IMR-90 (cell line): ENCODE data around the gene CFAP157. TPM values are rescaled to one million over a fixed set of nuclear protein-coding genes. Genes with fewer than 3 reads are reported as not detected.

ENCODE experiments used
- ATAC-seq: fragments of 200-7000 bp; cut with Tn5 transposase; 2 replicates; pipeline ENCODE4 v1.9.1; 2020; ENCODE audit warnings: low read depth, mild to moderate bottlenecking, moderate library complexity
- BruUV-seq: library from RNA; stranded (reverse); fragments of 400-500 nt; replicated peaks from 2 replicates; lab custom pipeline; 2021; lab: Mats Ljungman, UMichigan
- CTCF ChIA-PET: fragments of 300-600 bp; formaldehyde crosslinking; extraction: SDS; loops from one replicate; lab custom pipeline; 2021; ENCODE audit warnings: antibody characterized with exemption; lab: Yijun Ruan, JAX
- POLR2A ChIA-PET: fragments of 300-600 bp; sonication (Branson Sonifier 250); formaldehyde crosslinking; loops from one replicate; lab custom pipeline; 2022; ENCODE audit warnings: antibody characterized with exemption; ENCODE audit not compliant: unreplicated experiment; lab: Charles Lee
- DNase-seq: peaks from one replicate; pipeline ENCODE4 v3.0.0; 2013
- H2AFZ ChIP-seq: replicated peaks from 2 replicates; pipeline ENCODE3; 2013; ENCODE audit warnings: low read length, mild to moderate bottlenecking; ENCODE audit not compliant: poor library complexity
- H2AK5ac ChIP-seq: 2 replicates; pipeline ENCODE4 v1.6.1; 2013; ENCODE audit warnings: low read depth, low read length, inconsistent platforms
- H2AK9ac ChIP-seq: replicated peaks from 2 replicates; pipeline ENCODE3; 2013; ENCODE audit warnings: mild to moderate bottlenecking, low read depth, low read length, moderate library complexity; ENCODE audit not compliant: poor library complexity
- H2BK120ac ChIP-seq: 2 replicates; pipeline ENCODE4 v1.6.1; 2013; ENCODE audit warnings: low read depth, low read length, inconsistent platforms
- H2BK15ac ChIP-seq: 3 replicates; pipeline ENCODE4 v1.6.1; 2013; ENCODE audit warnings: low read depth, low read length, inconsistent platforms
- H2BK20ac ChIP-seq: 2 replicates; pipeline ENCODE4 v1.6.1; 2013; ENCODE audit warnings: low read depth, mild to moderate bottlenecking, inconsistent platforms, low read length, moderate library complexity
- H2BK5ac ChIP-seq: 2 replicates; pipeline ENCODE4 v1.6.1; 2013; ENCODE audit warnings: mild to moderate bottlenecking, low read depth, low read length, inconsistent platforms; ENCODE audit not compliant: poor library complexity, severe bottlenecking
- H3K14ac ChIP-seq: replicated peaks from 2 replicates; pipeline ENCODE4 v1.6.1; 2013; ENCODE audit warnings: low read depth, low read length, inconsistent platforms
- H3K18ac ChIP-seq: 2 replicates; pipeline ENCODE4 v1.6.1; 2013; ENCODE audit warnings: low read depth, low read length, control low read depth
- H3K23ac ChIP-seq: 2 replicates; pipeline ENCODE4 v1.6.1; 2013; ENCODE audit warnings: low read depth, low read length, inconsistent platforms
- H3K27ac ChIP-seq: 2 replicates; pipeline ENCODE4 v1.5.1; 2013; ENCODE audit warnings: mild to moderate bottlenecking, control low read depth, low read length; ENCODE audit not compliant: insufficient read depth
- H3K27me3 ChIP-seq: 2 replicates; pipeline ENCODE4 v1.6.1; 2013; ENCODE audit warnings: low read length; ENCODE audit not compliant: control insufficient read depth, insufficient read depth
- H3K36me3 ChIP-seq: 2 replicates; pipeline ENCODE4 v1.6.1; 2013; ENCODE audit warnings: low read length, mixed read lengths; ENCODE audit not compliant: control insufficient read depth, insufficient read depth
- H3K4ac ChIP-seq: 2 replicates; pipeline ENCODE4 v1.6.1; 2013; ENCODE audit warnings: low read depth, low read length, inconsistent platforms
- H3K4me1 ChIP-seq: 2 replicates; pipeline ENCODE4 v1.6.1; 2013; ENCODE audit warnings: low read length, mixed read lengths; ENCODE audit not compliant: control insufficient read depth, insufficient read depth
- H3K4me2 ChIP-seq: 2 replicates; pipeline ENCODE4 v1.6.1; 2013; ENCODE audit warnings: low read depth, mild to moderate bottlenecking, control low read depth, low read length, moderate library complexity
- H3K4me3 ChIP-seq: 2 replicates; pipeline ENCODE4 v1.5.1; 2013; ENCODE audit warnings: low read depth, mild to moderate bottlenecking, control low read depth, low read length, moderate library complexity; ENCODE audit not compliant: insufficient read depth
- H3K56ac ChIP-seq: 2 replicates; pipeline ENCODE4 v1.6.1; 2013; ENCODE audit warnings: low read length, inconsistent platforms; ENCODE audit not compliant: insufficient read depth; ENCODE audit errors: extremely low read depth
- H3K79me1 ChIP-seq, 2 experiments: 2 replicates each; pipeline ENCODE4 v1.6.1; 2013; ENCODE audit warnings: low read length in 2 of 2, inconsistent platforms in 1 of 2, low read depth in 1 of 2
- H3K9ac ChIP-seq: 2 replicates; pipeline ENCODE4 v1.6.1; 2013; ENCODE audit warnings: low read depth, low read length, control low read depth
- H3K9me1 ChIP-seq: 2 replicates; pipeline ENCODE4 v1.6.1; 2013; ENCODE audit warnings: low read length, inconsistent platforms; ENCODE audit not compliant: insufficient read depth
- H3K9me3 ChIP-seq: 2 replicates; pipeline ENCODE4 v1.6.1; 2013; ENCODE audit warnings: low read length; ENCODE audit not compliant: control insufficient read depth, insufficient read depth
- H4K20me1 ChIP-seq: 2 replicates; pipeline ENCODE4 v1.6.1; 2013; ENCODE audit warnings: low read length, inconsistent platforms; ENCODE audit not compliant: insufficient read depth
- H4K5ac ChIP-seq: 2 replicates; pipeline ENCODE4 v1.6.1; 2013; ENCODE audit warnings: mild to moderate bottlenecking, low read depth, low read length, control low read depth
- H4K8ac ChIP-seq, 2 experiments: 2 replicates each; pipeline ENCODE4 v1.6.1; 2013; ENCODE audit warnings: low read depth in 2 of 2, low read length in 2 of 2, control low read depth in 1 of 2, inconsistent platforms in 1 of 2
- H4K91ac ChIP-seq: 2 replicates; pipeline ENCODE4 v1.6.1; 2013; ENCODE audit warnings: low read depth, low read length, inconsistent platforms; ENCODE audit not compliant: insufficient read depth
- BHLHE40 ChIP-seq: fragments of 150-350 bp; IDR thresholded peaks from 2 replicates; pipeline ENCODE4 v1.6.1; 2016; ENCODE audit warnings: mild to moderate bottlenecking, low read depth, low read length
- CEBPB ChIP-seq: IDR thresholded peaks from 2 replicates; pipeline ENCODE4 v1.6.1; 2012; ENCODE audit warnings: low read depth, low read length, improper control_type of control experiment
- CHD1 ChIP-seq: IDR thresholded peaks from 2 replicates; pipeline ENCODE4 v1.6.1; 2012; ENCODE audit warnings: low read depth, low read length, improper control_type of control experiment
- CTCF ChIP-seq: conservative IDR thresholded peaks from 2 replicates; pipeline ENCODE4 v1.5.1; 2012; ENCODE audit warnings: mild to moderate bottlenecking, low read depth, low read length, improper control_type of control experiment
- MAFK ChIP-seq: IDR thresholded peaks from 2 replicates; pipeline ENCODE4 v1.6.1; 2012; ENCODE audit warnings: low read depth, low read length, improper control_type of control experiment
- MAZ ChIP-seq: IDR thresholded peaks from 2 replicates; pipeline ENCODE4 v1.6.1; 2012; ENCODE audit warnings: low read depth, mild to moderate bottlenecking, low read length, improper control_type of control experiment, moderate library complexity, borderline replicate concordance
- MXI1 ChIP-seq: IDR thresholded peaks from 2 replicates; pipeline ENCODE4 v1.6.1; 2012; ENCODE audit warnings: low read depth, mild to moderate bottlenecking, low read length, moderate library complexity, borderline replicate concordance
- NFE2L2 ChIP-seq: fragments of 150-350 bp; IDR thresholded peaks from 2 replicates; pipeline ENCODE4 v1.6.1; 2016; ENCODE audit warnings: low read depth, mild to moderate bottlenecking, low read length
- POLR2A ChIP-seq: IDR thresholded peaks from 2 replicates; pipeline ENCODE4 v1.6.1; 2012; ENCODE audit warnings: mild to moderate bottlenecking, low read depth, low read length
- RAD21 ChIP-seq: IDR thresholded peaks from 2 replicates; pipeline ENCODE4 v1.6.1; 2012; ENCODE audit warnings: low read length, improper control_type of control experiment
- RCOR1 ChIP-seq: IDR thresholded peaks from 2 replicates; pipeline ENCODE4 v1.6.1; 2012; ENCODE audit warnings: mild to moderate bottlenecking, low read length, improper control_type of control experiment; ENCODE audit not compliant: insufficient replicate concordance
- RFX5 ChIP-seq: IDR thresholded peaks from 2 replicates; pipeline ENCODE4 v1.8.0; 2012; ENCODE audit warnings: low read depth, mild to moderate bottlenecking, low read length, moderate library complexity
- SMC3 ChIP-seq: fragments of 150-350 bp; IDR thresholded peaks from 2 replicates; pipeline ENCODE4 v1.6.1; 2016; ENCODE audit warnings: low read depth, mild to moderate bottlenecking, antibody characterized with exemption, low read length, moderate library complexity
- WGBS, 2 experiments: methylation state at CpG; one replicate each; pipeline versions ENCODE4 v1.1.5 to v1.1.7; 2013; ENCODE audit warnings: missing lambda C conversion rate in 2 of 2; ENCODE audit not compliant: insufficient read length in 1 of 2; ENCODE audit errors: extremely low coverage in 2 of 2; 5-methylcytosine and 5-hydroxymethylcytosine counted together
- dilution Hi-C: fragments of 300-500 bp; cut with HindIII; formaldehyde crosslinking; loops from one replicate; pipeline ENCODE4 v1.14.3; 2018; ENCODE audit warnings: low sequenced_read_pairs; ENCODE audit not compliant: unreplicated experiment
- in situ Hi-C: fragments of 300-500 bp; cut with MboI; formaldehyde crosslinking; loops from 3 replicates; pipeline ENCODE4 v1.14.3; 2019; ENCODE audit warnings: low sequenced_read_pairs, inconsistent platforms, mixed read lengths
- intact Hi-C: fragments of 100-400 bp; cut with micrococcal nuclease; formaldehyde crosslinking; loops from 2 replicates; pipeline ENCODE4 v1.10.0; 2022
- polyA plus RNA-seq, 3 experiments: library from polyadenylated mRNA; depleted of rRNA; stranded (reverse); fragments of >200 nt; gene quantifications; 2 replicates each; pipeline ENCODE4 v1.2.3, GENCODE V29; 2012; ENCODE audit warnings: low replicate concordance in 1 of 3
- total RNA-seq: library from RNA; depleted of rRNA; stranded (reverse); fragments of >200 nt; gene quantifications from 2 replicates; pipeline ENCODE4 v1.2.3, GENCODE V29; 2012
- TF ChIP-seq, protein P1 (sequence below): fragments of 150-350 bp; IDR thresholded peaks from 2 replicates; pipeline ENCODE4 v1.6.1; 2016; ENCODE audit warnings: low read depth, mild to moderate bottlenecking, low read length, moderate library complexity, borderline replicate concordance

Gene CFAP157
- total and polyA plus RNA-seq, 2 of the 4 experiments (the other 2 are of a cell fraction), result not detected

GRCh38 chr9:127700140-127700539 is 6.6 kb upstream of the CFAP157 start (continued):
- TF ChIP-seq RCOR1, result no peak
- no peak for TF ChIP-seq SMC3
- TF ChIP-seq BHLHE40, result no peak

DNA sequence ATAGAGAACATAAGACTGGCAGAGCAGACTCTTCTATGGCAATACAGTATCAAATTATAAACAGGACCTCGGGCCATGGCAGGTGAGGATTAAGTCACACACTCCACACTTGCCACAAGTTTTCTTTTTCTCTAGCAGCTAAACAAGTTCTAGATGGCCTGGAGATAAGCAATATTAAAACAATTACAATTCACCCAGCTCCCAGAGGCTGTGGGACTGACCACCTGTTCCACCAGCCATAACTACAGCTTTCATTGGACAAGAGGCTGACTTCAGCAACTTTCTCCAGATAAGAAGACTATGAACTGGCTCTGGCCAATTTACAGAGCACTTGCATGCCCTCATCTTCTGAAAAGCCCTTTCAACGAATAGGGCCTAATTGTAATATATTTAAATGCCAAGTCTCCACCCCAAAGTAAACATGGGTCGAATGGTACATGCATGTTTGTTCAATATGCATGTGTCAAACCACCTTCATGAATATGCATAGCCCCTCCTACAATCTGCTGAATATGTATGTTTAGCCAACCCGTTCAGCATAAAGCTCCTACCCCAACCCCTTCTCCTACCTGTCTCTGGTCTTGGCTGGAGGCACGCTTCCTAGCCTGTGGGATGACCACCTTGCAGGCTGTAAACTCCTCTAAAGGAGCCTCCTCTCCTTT is 6.1 kb upstream of the CFAP157 start:
- POLR2A ChIA-PET, result no interaction called here
- no peak overlapping the region for H3K4me3 ChIP-seq
- H3K14ac ChIP-seq, result no peak overlapping the region
- CTCF ChIA-PET, result no interaction called here
- H2AK5ac ChIP-seq, result no peak overlapping the region
- no peaks in the 10 kb centered on the region for H3K4me1 ChIP-seq
- no peak overlapping the region for H2BK5ac ChIP-seq
- no peaks in the 10 kb centered on the region for H3K79me1 ChIP-seq
- H4K5ac ChIP-seq, result no peak overlapping the region
- H2BK15ac ChIP-seq, result no peak overlapping the region
- no peaks in the 10 kb centered on the region; the same call in none of the 2 replicates for H3K9me1 ChIP-seq
- H2AK9ac ChIP-seq, result no peak overlapping the region
- H4K91ac ChIP-seq, result no peak overlapping the region
- no peak for DNase-seq
- no peak overlapping the region for H3K27ac ChIP-seq
- H3K27me3 ChIP-seq, result no peaks in the 10 kb centered on the region; the same call in 1 of the 2 replicates
- WGBS, 2 experiments, result no CpG with 5 or more reads among the region's 5 CpGs
- H2BK20ac ChIP-seq, result no peak overlapping the region
- no peaks in the 10 kb centered on the region for H3K36me3 ChIP-seq
- H3K18ac ChIP-seq, result no peak overlapping the region
- in situ Hi-C loops (no loop called here), intact Hi-C loops (no loop called here), dilution Hi-C loops (no loop called here)
- H2BK120ac ChIP-seq, result no peak overlapping the region
- no peak for TF ChIP-seq NFE2L2
- TF ChIP-seq MAZ, result no peak
- TF ChIP-seq POLR2A, result no peak
- TF ChIP-seq CEBPB, result no peak
- TF ChIP-seq, protein P1, sequence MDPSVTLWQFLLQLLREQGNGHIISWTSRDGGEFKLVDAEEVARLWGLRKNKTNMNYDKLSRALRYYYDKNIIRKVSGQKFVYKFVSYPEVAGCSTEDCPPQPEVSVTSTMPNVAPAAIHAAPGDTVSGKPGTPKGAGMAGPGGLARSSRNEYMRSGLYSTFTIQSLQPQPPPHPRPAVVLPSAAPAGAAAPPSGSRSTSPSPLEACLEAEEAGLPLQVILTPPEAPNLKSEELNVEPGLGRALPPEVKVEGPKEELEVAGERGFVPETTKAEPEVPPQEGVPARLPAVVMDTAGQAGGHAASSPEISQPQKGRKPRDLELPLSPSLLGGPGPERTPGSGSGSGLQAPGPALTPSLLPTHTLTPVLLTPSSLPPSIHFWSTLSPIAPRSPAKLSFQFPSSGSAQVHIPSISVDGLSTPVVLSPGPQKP, result no peak
- TF ChIP-seq CHD1, result no peak
- no peak for TF ChIP-seq RAD21
- TF ChIP-seq MAFK, result no peak
- TF ChIP-seq CTCF, result no peak
- TF ChIP-seq RFX5, result no peak
- no peak for TF ChIP-seq MXI1
- TF ChIP-seq RCOR1, result no peak
- no peak overlapping the region for H3K4ac ChIP-seq
- no peak overlapping the region for H3K56ac ChIP-seq
- no peak overlapping the region for H3K4me2 ChIP-seq
- no peak overlapping the region for H2AFZ ChIP-seq
- no peak for ATAC-seq
- H3K9ac ChIP-seq, result no peak overlapping the region
- H3K9me3 ChIP-seq, result no peaks in the 10 kb centered on the region
- H3K23ac ChIP-seq, result no peak overlapping the region
- H4K8ac ChIP-seq, result no peak overlapping the region
- H4K20me1 ChIP-seq, result no peaks in the 10 kb centered on the region
- no TSS peak for BruUV-seq
